GM18907 (cell line): ENCODE data around the gene DMBX1.

Experiments
- ATAC-seq: cut with Tn5 transposase; IDR thresholded peaks from one replicate; pipeline ENCODE4 v1.9.1; 2021; ENCODE audit warnings: mild to moderate bottlenecking, moderate library complexity; ENCODE audit not compliant: unreplicated experiment

DMBX1 gene

GRCh38 chr1:46480959-46481646 is 8.5 kb upstream of the DMBX1 start:
- ATAC-seq, result no peak

DNA sequence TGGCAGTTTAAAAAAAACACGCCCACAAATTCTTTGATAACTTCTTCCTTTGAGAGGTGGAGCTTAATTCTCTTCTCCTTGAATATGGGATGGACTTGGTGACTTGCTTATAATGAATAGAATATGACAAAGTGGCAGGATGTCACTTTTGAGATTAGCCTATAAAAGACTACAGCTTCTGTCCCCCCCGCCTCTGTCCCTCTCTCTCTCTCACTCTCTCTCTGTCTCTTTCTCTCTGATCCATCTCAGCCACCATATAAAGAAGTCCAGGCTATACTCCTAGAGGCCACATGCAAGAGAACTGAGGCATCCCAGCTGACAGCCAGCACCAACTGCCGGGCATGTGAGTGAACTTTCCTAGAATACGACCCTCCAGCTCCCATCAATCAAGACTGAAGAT is 7.7 kb upstream of the DMBX1 start:
- ATAC-seq, result no peak

DNA sequence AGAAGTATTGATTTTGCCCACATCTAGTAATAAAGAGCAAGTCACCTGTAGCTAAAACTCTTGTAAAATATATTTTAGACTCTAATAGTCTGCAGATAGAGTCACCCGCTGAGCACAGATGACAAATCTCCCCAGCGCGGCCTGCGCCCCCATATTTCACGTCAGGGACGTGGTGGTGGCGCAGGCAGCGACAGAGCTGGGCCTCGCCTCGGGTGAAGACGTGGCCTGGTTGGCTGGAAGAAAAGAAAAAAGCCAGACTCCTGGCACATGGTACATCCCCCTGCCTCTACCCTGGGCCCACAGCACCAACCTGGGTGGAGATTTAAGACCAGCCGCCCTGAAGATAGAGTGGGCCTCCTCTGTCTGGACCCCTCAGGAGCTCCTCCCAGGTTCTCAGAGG is 6.0 kb upstream of the DMBX1 start:
- no peak for ATAC-seq

GRCh38 chr1:46484783-46485490 is 4.7 kb upstream of the DMBX1 start:
- no peak for ATAC-seq

DNA sequence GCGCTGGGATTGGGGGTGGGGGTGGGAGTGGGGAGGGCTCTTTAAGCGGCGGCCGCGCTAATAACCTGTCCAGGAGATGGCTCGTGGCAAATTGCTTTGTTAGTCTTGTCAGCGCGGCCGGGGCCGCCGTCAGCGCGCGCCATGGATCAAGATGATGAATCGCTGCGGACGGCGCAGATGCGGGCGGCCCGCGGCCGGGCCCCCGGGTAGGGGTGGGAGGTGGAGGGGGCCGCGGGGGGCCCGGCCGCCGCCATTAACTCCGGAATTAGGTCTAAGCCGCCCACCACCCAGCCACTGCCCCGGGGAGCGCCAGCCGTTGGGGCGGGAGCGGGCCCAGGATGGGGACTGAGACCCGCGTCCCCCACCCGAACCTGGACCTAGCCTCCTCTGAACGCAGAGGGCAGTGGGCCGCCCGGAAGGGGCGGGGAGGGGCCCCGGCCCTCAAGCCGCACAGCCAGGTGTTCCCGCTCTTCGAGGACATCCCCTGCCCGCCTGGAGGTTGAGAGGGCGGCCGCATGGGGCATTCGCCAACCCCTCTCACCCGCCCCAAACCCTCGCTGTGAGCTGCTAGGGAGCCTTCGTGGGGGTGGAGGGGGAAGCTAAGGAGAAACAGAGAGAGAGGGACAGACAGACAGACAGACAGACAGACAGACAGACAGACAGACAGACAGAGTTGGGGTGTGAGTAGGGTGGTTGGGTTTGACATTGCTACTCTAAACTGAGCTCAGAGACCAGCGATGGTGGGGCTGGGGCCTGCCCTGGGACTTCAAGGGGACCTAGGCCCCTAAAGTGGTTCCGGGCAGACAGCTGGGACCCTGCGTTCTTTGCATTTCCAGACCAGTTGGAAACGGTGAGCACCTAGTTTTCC is 3.8 kb upstream of the DMBX1 start:
- no peak for ATAC-seq

GRCh38 chr1:46486432-46487015 is 3.1 kb upstream of the DMBX1 start:
- ATAC-seq, result no peak

- no peak for ATAC-seq
Measured at GRCh38 chr1:46487818-46488218, 1.8 kb upstream of the DMBX1 start.

DNA sequence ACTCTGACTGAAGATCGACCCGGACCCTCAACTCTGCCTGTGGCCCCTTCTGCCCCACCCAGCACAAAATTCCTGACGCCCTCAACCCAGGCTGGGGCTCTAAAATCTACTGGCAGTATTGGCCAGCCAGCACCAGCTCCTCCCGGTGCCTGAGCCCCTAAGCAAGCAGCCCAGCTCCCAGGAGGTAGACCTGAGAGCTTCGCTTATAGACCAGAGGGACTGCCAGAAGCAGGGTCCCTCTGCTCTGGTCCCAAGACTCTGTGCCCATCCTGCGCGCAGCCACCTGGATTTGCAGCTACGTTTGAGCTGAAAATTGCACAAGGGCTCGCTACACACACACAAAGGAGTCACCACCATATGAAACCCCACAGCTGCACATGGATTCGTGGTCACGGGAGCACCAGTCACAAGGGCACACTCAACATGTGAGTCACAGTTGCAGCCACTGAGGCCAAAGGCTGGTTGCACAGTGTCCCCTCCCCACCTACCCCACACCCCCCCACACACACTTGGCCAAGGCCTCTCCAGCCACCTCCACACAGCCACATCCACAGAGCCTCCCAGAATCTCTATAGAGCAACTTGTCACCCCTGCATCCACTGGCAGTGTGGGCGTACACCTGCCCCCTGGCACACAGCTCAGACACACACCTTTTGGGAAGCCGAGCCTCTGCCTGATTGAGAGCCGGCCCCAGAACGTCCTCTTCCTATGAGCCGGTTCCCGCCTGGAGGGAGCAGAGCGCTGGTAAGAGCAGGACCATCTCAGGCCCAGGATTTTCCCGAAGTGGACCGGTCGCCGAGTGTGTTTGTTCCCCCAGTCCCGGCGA is 1.1 kb upstream of the DMBX1 start:
- no peak for ATAC-seq

GRCh38 chr1:46489169-46489637 is 433 bp upstream of the DMBX1 start:
- no peak for ATAC-seq

DNA sequence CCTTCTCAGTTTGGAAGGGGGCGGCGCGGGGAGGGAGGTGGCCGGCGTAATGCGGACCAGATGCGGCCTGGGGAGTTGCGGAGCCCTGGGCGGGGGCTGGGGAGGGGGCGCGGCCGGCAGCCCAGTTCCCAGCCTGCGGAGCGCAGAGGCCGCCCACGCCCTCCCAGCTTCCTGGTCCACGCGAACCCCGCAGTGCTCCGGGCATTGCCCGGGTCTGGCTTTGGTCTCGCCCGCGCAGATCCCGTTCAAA is 695 bp downstream of the DMBX1 start:
- no peak for ATAC-seq

- ATAC-seq, result no peak
Measured at GRCh38 chr1:46490656-46491442, 1.2 kb downstream of the DMBX1 start.

- no peak for ATAC-seq
Measured at GRCh38 chr1:46491443-46492268, 2.0 kb downstream of the DMBX1 start.

GRCh38 chr1:46492269-46492853 is 2.7 kb downstream of the DMBX1 start:
- no peak for ATAC-seq

DNA sequence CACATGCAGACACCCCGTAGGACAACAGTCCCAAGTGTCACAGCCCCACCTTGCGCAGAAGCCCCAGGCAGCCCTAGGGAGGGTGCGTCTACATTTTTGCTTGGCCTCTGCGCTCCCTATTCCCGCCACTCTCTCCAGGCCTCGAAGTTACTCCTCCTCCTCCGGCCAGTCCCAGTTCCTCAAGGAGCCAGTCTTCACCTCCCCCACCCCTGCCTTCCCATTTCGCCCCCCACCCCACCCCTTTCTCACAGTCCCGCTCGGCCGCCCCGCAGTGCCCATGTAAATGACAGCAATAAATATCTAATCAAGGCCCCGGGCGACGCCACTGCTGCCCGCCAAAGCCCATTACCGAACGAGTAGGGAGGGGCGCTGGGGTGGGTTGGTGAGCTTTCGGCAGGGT is 3.2 kb downstream of the DMBX1 start:
- ATAC-seq, result no peak

DNA sequence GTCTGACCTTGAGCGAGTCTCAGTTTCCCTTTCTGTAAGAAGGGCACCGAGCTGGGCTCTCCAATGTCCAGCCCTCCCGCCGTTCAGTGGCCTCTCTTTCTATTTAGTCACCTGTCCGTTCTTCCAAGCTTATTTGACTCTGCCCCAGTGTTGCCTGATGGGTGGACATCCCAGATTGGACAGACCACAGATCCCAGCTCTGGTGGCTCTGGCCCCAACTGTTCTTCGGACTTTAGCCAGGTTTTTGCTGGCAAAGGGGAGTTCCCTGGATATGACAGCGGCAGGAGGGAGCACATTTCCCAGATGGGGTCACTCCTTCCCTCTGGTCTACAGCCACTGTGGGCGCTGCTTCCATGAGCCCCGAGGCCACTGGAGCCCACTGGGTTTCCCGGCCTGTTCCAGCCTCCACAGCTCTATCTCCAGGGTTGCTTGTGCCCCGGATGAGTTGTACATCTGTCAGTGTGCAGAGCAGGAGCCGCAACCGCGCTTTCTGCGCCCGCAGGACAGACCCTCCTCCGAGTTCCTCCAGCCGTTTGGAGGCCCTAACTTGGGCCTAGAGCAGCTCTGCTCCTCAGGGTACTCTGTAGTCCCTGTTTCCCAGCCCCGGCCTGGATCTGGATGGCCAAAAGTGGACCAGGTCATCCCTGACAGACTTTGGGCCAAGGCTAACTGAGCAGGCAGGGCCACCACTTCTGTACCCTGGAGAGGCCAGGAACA is 3.8 kb downstream of the DMBX1 start:
- no peak for ATAC-seq

- no peak for ATAC-seq
Measured at GRCh38 chr1:46494910-46495309, 5.3 kb downstream of the DMBX1 start.

DNA sequence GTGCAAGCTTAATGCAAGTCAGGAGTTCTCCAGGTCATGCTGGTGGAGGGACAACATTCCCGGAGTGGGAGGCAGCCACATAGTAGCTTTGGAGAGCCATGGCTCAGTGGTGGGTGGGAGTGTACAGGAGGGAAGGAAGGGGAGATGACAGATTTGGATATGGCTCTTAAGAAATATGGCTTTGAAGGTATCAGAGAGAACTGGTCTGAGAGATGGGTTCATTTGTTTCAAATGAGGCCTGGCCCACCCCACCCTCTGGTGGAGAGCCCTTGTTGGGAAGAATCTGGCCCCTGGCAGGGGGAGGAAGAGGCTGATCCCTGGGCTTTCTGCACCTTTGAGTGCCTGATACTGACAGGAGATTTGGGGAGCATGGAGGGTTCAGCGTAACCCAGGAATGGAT is 6.1 kb downstream of the DMBX1 start:
- ATAC-seq, result no peak

GRCh38 chr1:46496505-46496904 is 6.9 kb downstream of the DMBX1 start:
- no peak for ATAC-seq
